HepG2 (cell line): ENCODE results near the gene NUBPL.
"Not testable (repeated sequence)": the region's sequence is repeated elsewhere in the genome, so short reads cannot be mapped to it uniquely, and the experiment has no call there.

Source experiments
- CHD2 ChIP-seq: IDR thresholded peaks from 2 replicates; pipeline ENCODE4 v1.6.1; 2011; ENCODE audit warnings: low read depth, low read length, improper control_type of control experiment
- EP300 ChIP-seq, 3 experiments: sonication (generic) in 1 of 3; formaldehyde crosslinking in 1 of 3; IDR thresholded peaks; 2 replicates each; pipeline versions ENCODE4 v1.5.1 to v1.6.1; 2011 to 2020; ENCODE audit warnings: low read depth in 2 of 3, low read length in 2 of 3, borderline replicate concordance in 1 of 3, improper control_type of control experiment in 1 of 3, mild to moderate bottlenecking in 1 of 3, missing genetic modification reagents in 1 of 3, moderate library complexity in 1 of 3
- PCBP1 ChIP-seq: fragments of 200-400 bp; formaldehyde crosslinking; IDR thresholded peaks from 2 replicates; pipeline ENCODE4 v1.6.1; 2017; ENCODE audit warnings: mild to moderate bottlenecking, low read depth, low read length, borderline replicate concordance
- POLR2A ChIP-seq, 2 experiments: IDR thresholded peaks; 2 replicates each; pipeline ENCODE4 v1.6.1; 2011; ENCODE audit warnings: low read depth in 2 of 2, low read length in 2 of 2, mild to moderate bottlenecking in 1 of 2, moderate library complexity in 1 of 2; ENCODE audit not compliant: insufficient read depth in 1 of 2
- POLR2AphosphoS5 ChIP-seq: IDR thresholded peaks from 2 replicates; pipeline ENCODE4 v1.6.1; 2012; ENCODE audit warnings: low read depth, low read length
- PPARG ChIP-seq: conservative IDR thresholded peaks from 2 replicates; pipeline ENCODE4 v1.6.1; 2016; ENCODE audit warnings: missing biosample characterization, missing genetic modification reagents
- ZNF224 ChIP-seq: sonication (generic); formaldehyde crosslinking; IDR thresholded peaks from 2 replicates; pipeline ENCODE4 v1.5.0; 2020; ENCODE audit warnings: mild to moderate bottlenecking, missing genetic modification reagents
- ZNF24 ChIP-seq: fragments of 450-650 bp; IDR thresholded peaks from 2 replicates; pipeline ENCODE4 v1.6.1; 2017; ENCODE audit warnings: antibody characterized with exemption, mild to moderate bottlenecking
- ZNF274 ChIP-seq: sonication (generic); formaldehyde crosslinking; IDR thresholded peaks from 2 replicates; pipeline ENCODE4 v1.5.1; 2020; ENCODE audit warnings: mild to moderate bottlenecking, missing genetic modification reagents
- ZNF557 ChIP-seq: sonication (generic); formaldehyde crosslinking; IDR thresholded peaks from 2 replicates; pipeline ENCODE4 v1.4.0; 2020; ENCODE audit warnings: missing genetic modification reagents
- ZNF672 ChIP-seq: sonication (generic); formaldehyde crosslinking; IDR thresholded peaks from 2 replicates; pipeline ENCODE4 v1.8.1; 2022; ENCODE audit warnings: missing genetic modification reagents
- ZNF83 ChIP-seq: sonication (generic); formaldehyde crosslinking; IDR thresholded peaks from 2 replicates; pipeline ENCODE4 v1.4.0; 2020; ENCODE audit warnings: missing genetic modification reagents, mild to moderate bottlenecking, borderline replicate concordance
- TF ChIP-seq, protein P1 (sequence below): sonication (generic); formaldehyde crosslinking; IDR thresholded peaks from 2 replicates; pipeline ENCODE4 v1.5.0; 2020; ENCODE audit warnings: mild to moderate bottlenecking, missing genetic modification reagents, moderate library complexity

DNA sequence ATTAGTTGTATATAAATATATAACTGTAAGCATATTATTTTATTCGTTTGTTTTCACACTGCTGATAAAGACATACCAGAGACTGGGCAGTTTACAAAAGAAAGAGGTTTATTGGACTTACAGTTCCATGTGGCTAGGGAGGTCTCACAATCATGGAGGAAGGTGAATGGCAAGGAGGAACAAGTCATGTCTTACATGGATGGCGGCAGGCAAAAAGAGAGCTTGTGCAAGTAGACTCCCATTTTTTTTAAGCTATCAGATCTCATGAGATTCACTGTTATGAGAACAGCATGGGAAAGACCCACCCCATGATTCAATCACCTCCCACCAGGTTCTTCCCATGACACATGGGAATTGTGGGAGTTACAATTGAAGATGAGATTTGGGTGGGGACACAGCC, 294.8 kb downstream of the NUBPL start:
- not testable (repeated sequence) for TF ChIP-seq EP300 (IDR thresholded peaks at IDR 0.05; ENCODE audit: low read depth in 2 of 2, low read length in 2 of 2); EP300 (CRISPR knock-in tag; IDR thresholded peaks at IDR 0.05; ENCODE audit: borderline replicate concordance); ZNF274 (CRISPR knock-in tag); ZNF672 (CRISPR knock-in tag); ZNF24; POLR2AphosphoS5; ZNF83; ZNF557 (CRISPR knock-in tag); CHD2; POLR2A (IDR thresholded peaks at IDR 0.05; ENCODE audit: insufficient read depth in 1 of 2, low read depth in 2 of 2, low read length in 2 of 2); ZNF224 (CRISPR knock-in tag); PPARG (CRISPR knock-in tag); PCBP1
- TF ChIP-seq, protein P1, sequence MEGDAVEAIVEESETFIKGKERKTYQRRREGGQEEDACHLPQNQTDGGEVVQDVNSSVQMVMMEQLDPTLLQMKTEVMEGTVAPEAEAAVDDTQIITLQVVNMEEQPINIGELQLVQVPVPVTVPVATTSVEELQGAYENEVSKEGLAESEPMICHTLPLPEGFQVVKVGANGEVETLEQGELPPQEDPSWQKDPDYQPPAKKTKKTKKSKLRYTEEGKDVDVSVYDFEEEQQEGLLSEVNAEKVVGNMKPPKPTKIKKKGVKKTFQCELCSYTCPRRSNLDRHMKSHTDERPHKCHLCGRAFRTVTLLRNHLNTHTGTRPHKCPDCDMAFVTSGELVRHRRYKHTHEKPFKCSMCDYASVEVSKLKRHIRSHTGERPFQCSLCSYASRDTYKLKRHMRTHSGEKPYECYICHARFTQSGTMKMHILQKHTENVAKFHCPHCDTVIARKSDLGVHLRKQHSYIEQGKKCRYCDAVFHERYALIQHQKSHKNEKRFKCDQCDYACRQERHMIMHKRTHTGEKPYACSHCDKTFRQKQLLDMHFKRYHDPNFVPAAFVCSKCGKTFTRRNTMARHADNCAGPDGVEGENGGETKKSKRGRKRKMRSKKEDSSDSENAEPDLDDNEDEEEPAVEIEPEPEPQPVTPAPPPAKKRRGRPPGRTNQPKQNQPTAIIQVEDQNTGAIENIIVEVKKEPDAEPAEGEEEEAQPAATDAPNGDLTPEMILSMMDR (CRISPR knock-in tag) = not testable (repeated sequence)
